Panc1 (cell line): ENCODE results near the gene RCOR1. TPM values are rescaled to one million over a fixed set of nuclear protein-coding genes. Genes with fewer than 3 reads are reported as not detected.

Experiments used
- ATAC-seq: fragments of 200-7000 bp; cut with Tn5 transposase; 2 replicates; pipeline ENCODE4 v1.9.1; 2020; ENCODE audit warnings: mild to moderate bottlenecking, moderate library complexity
- BruUV-seq: library from RNA; stranded (reverse); fragments of 400-500 nt; replicated peaks from 2 replicates; lab custom pipeline; 2021; lab: Mats Ljungman, UMichigan
- CTCF ChIA-PET: fragments of 300-600 bp; sonication (Branson Sonifier 250); formaldehyde crosslinking; loops from one replicate; lab custom pipeline; 2022; ENCODE audit warnings: antibody characterized with exemption; lab: Charles Lee
- POLR2A ChIA-PET: fragments of 300-600 bp; sonication (Branson Sonifier 250); formaldehyde crosslinking; loops from one replicate; lab custom pipeline; 2022; ENCODE audit warnings: antibody characterized with exemption; lab: Charles Lee
- DNase-seq: peaks from one replicate; pipeline ENCODE4 v3.0.0-alpha.2; 2010; ENCODE audit warnings: low read depth, low spot score
- H3K27ac ChIP-seq: 2 replicates; pipeline ENCODE4 v1.5.1; 2011; ENCODE audit warnings: mild to moderate bottlenecking, low read length, inconsistent platforms
- H3K27me3 ChIP-seq: fragments of 200-500 bp; sonication (Bioruptor generic); 2 replicates; pipeline ENCODE4 v1.6.0; 2014; ENCODE audit warnings: low read length, inconsistent platforms; ENCODE audit not compliant: control insufficient read depth, insufficient read depth
- H3K36me3 ChIP-seq: fragments of 200-500 bp; sonication (Bioruptor generic); 2 replicates; pipeline ENCODE4 v1.5.1; 2014; ENCODE audit warnings: inconsistent platforms, mild to moderate bottlenecking, low read length, moderate library complexity; ENCODE audit not compliant: control insufficient read depth, insufficient read depth
- H3K4me1 ChIP-seq: 2 replicates; pipeline ENCODE4 v1.5.1; 2011; ENCODE audit warnings: inconsistent platforms, mild to moderate bottlenecking, low read length, moderate library complexity; ENCODE audit not compliant: control insufficient read depth, insufficient read depth
- H3K4me3 ChIP-seq, 2 experiments: 2 replicates each; pipeline ENCODE4 v1.5.1; 2011 to 2012; ENCODE audit warnings: low read depth in 2 of 2, low read length in 2 of 2, mild to moderate bottlenecking in 2 of 2, inconsistent platforms in 1 of 2, moderate library complexity in 1 of 2
- H3K9me3 ChIP-seq: fragments of 200-500 bp; sonication (Bioruptor generic); 2 replicates; pipeline ENCODE4 v1.5.1; 2014; ENCODE audit warnings: low read depth, mild to moderate bottlenecking, inconsistent platforms, low read length, moderate library complexity; ENCODE audit not compliant: control insufficient read depth, insufficient read depth
- CTCF ChIP-seq: fragments of 450-650 bp; IDR thresholded peaks from 2 replicates; pipeline ENCODE4 v1.5.1; 2017; ENCODE audit warnings: mild to moderate bottlenecking
- POLR2AphosphoS5 ChIP-seq: IDR thresholded peaks from 2 replicates; pipeline ENCODE4 v1.6.1; 2012; ENCODE audit warnings: mild to moderate bottlenecking, low read depth, low read length, moderate library complexity
- SIN3A ChIP-seq: IDR thresholded peaks from 2 replicates; pipeline ENCODE4 v1.6.1; 2012; ENCODE audit warnings: low read depth, mild to moderate bottlenecking, low read length, moderate library complexity, borderline replicate concordance; ENCODE audit not compliant: insufficient read depth
- TCF7L2 ChIP-seq: IDR thresholded peaks from 2 replicates; pipeline ENCODE4 v1.6.1; 2011; ENCODE audit warnings: mild to moderate bottlenecking, low read depth, low read length, inconsistent platforms
- in situ Hi-C: cut with HindIII; loops from 2 replicates; pipeline ENCODE4 v1.10.0; 2016; ENCODE audit warnings: low sequenced_read_pairs, low pct_unique_long_range_greater_than_20kb
- intact Hi-C: fragments of 100-400 bp; cut with micrococcal nuclease; formaldehyde crosslinking; loops from one replicate; pipeline ENCODE4 v1.10.0; 2022; ENCODE audit not compliant: unreplicated experiment
- total RNA-seq: library from RNA; stranded (reverse); gene quantifications from one replicate; pipeline ENCODE4 v1.2.1, GENCODE V29; 2021; ENCODE audit not compliant: unreplicated experiment
- TF ChIP-seq, protein P1 (sequence below), 2 experiments: IDR thresholded peaks; 2 replicates each; pipeline ENCODE4 v1.6.1; 2011 to 2012; ENCODE audit warnings: low read depth in 2 of 2, control low read depth in 1 of 2, low read length in 1 of 2, mild to moderate bottlenecking in 1 of 2, moderate library complexity in 1 of 2; ENCODE audit not compliant: insufficient read depth in 1 of 2

RCOR1 gene
- total RNA-seq, 1 experiment from 2014 or later, result 27.1 TPM

GRCh38 chr14:102746634-102747438 lies 154.4 kb downstream of the RCOR1 start:
- CTCF ChIA-PET, result no interaction called here

DNA sequence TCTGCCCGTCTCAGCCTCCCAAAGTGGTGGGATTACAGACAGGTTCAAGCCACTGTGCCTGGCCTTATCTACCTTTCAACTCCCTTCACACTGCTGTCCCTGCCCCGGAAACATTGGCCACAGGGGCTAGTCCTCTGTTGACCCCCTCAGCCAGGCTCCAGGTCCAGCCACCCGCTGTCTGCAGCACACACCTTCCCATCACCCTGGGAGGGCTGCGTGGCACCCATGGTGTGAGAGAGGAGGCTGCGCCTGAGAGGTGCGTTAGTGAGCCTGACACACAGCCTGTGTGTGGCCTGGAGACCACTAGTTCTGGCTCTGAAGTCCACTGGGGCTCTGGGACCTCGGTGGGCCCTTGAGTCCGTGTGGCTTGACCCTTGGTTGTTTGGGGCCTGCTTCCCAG lies 156.4 kb downstream of the RCOR1 start:
- Histone ChIP-seq H3K4me1 (no peaks in the 10 kb centered on the region), H3K9me3 (no peaks in the 10 kb centered on the region), H3K27ac (no peak overlapping the region), H3K36me3 (no peaks in the 10 kb centered on the region), H3K4me3 (no peak overlapping the region), H3K27me3 (no peaks in the 10 kb centered on the region)
- DNase-seq (no peak), ATAC-seq (no peak)
- in situ Hi-C loops, result no loop called here
- TF ChIP-seq CTCF, result no peak
- TF ChIP-seq SIN3A, result no peak
- no peak for TF ChIP-seq TCF7L2
- TF ChIP-seq, protein P1, sequence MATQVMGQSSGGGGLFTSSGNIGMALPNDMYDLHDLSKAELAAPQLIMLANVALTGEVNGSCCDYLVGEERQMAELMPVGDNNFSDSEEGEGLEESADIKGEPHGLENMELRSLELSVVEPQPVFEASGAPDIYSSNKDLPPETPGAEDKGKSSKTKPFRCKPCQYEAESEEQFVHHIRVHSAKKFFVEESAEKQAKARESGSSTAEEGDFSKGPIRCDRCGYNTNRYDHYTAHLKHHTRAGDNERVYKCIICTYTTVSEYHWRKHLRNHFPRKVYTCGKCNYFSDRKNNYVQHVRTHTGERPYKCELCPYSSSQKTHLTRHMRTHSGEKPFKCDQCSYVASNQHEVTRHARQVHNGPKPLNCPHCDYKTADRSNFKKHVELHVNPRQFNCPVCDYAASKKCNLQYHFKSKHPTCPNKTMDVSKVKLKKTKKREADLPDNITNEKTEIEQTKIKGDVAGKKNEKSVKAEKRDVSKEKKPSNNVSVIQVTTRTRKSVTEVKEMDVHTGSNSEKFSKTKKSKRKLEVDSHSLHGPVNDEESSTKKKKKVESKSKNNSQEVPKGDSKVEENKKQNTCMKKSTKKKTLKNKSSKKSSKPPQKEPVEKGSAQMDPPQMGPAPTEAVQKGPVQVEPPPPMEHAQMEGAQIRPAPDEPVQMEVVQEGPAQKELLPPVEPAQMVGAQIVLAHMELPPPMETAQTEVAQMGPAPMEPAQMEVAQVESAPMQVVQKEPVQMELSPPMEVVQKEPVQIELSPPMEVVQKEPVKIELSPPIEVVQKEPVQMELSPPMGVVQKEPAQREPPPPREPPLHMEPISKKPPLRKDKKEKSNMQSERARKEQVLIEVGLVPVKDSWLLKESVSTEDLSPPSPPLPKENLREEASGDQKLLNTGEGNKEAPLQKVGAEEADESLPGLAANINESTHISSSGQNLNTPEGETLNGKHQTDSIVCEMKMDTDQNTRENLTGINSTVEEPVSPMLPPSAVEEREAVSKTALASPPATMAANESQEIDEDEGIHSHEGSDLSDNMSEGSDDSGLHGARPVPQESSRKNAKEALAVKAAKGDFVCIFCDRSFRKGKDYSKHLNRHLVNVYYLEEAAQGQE (IDR thresholded peaks at IDR 0.05; ENCODE audit: insufficient read depth in 1 of 2, low read depth in 2 of 2, low read length in 1 of 2), result no peak
- ChIA-PET CTCF (no interaction called here), POLR2A (no interaction called here)
- intact Hi-C loops, result no loop called here
- BruUV-seq, result no TSS peak

More at GRCh38 chr14:102746634-102747438, 154.4 kb downstream of the RCOR1 start:
- BruUV-seq, result no TSS peak
- Histone ChIP-seq H3K27ac (no peak overlapping the region), H3K9me3 (no peaks in the 10 kb centered on the region), H3K4me3 (no peak overlapping the region), H3K27me3 (no peaks in the 10 kb centered on the region), H3K36me3 (no peaks in the 10 kb centered on the region), H3K4me1 (no peaks in the 10 kb centered on the region)
- in situ Hi-C loops (no loop called here), intact Hi-C loops (no loop called here)
- DNase-seq, result no peak
- no peak; the same call in 1 of the 2 replicates for ATAC-seq
- no peak for TF ChIP-seq SIN3A
- TF ChIP-seq TCF7L2, result no peak
- TF ChIP-seq, protein P1 (IDR thresholded peaks at IDR 0.05; ENCODE audit: insufficient read depth in 1 of 2, low read depth in 2 of 2, low read length in 1 of 2), result no peak
- TF ChIP-seq CTCF, result no peak
- no peak for TF ChIP-seq POLR2AphosphoS5
- POLR2A ChIA-PET, result no interaction called here
